ENCODE data around the gene SORCS1. TPM values are rescaled to one million over a fixed set of nuclear protein-coding genes. Genes with fewer than 3 reads are reported as not detected.

Gene SORCS1
- total RNA-seq, 2 experiments from 2014 or later: not detected

DNA sequence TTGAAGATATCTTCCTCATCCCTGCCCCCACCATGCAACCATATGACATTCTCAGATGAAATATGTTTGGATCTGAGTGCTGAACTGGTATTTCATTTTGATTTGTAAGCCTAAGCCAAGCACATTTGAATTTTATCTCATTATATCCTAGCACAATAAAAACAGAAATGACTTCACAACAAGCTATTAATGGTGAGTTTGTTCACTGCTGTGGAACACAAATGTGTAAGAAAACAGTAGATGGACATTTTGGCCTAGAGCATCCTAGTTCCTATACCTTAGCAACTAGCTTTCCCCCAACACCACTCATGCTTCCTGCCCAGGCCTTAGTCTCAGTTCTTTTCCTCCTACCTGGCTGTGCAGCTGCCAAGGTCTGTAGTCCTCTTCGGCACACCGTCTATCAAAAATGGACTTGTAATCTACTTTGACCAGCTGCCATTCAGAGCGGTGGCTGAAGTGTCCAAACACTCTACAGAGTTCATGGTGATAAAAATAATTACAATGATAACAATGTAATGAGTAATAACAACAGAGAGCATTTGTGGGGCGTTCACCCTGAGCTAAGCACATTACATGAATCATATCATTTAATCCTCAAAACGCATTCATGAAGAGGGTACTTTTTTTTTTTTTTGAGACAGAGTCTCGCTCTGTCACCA, 491.9 kb downstream of the SORCS1 start:
- intact Hi-C loops (cut with micrococcal nuclease): no loop called here
- H3K36me3 Mint-ChIP-seq (ENCODE audit: low read depth): no peaks in the 10 kb centered on the region
- H3K27me3 Mint-ChIP-seq: no peaks in the 10 kb centered on the region
- ChIA-PET POLR2A (no interaction called here), CTCF (no interaction called here)
- no peaks in the 10 kb centered on the region for H3K9me3 Mint-ChIP-seq
- no peak for DNase-seq
- H3K4me3 Mint-ChIP-seq: no peak overlapping the region
- no peaks in the 10 kb centered on the region for H3K4me1 Mint-ChIP-seq (ENCODE audit: low read depth)
- no peak overlapping the region for H3K27ac Mint-ChIP-seq
- TF ChIP-seq, protein P1, sequence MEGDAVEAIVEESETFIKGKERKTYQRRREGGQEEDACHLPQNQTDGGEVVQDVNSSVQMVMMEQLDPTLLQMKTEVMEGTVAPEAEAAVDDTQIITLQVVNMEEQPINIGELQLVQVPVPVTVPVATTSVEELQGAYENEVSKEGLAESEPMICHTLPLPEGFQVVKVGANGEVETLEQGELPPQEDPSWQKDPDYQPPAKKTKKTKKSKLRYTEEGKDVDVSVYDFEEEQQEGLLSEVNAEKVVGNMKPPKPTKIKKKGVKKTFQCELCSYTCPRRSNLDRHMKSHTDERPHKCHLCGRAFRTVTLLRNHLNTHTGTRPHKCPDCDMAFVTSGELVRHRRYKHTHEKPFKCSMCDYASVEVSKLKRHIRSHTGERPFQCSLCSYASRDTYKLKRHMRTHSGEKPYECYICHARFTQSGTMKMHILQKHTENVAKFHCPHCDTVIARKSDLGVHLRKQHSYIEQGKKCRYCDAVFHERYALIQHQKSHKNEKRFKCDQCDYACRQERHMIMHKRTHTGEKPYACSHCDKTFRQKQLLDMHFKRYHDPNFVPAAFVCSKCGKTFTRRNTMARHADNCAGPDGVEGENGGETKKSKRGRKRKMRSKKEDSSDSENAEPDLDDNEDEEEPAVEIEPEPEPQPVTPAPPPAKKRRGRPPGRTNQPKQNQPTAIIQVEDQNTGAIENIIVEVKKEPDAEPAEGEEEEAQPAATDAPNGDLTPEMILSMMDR (IDR thresholded peaks at IDR 0.05): no peak
- ATAC-seq: no peak

- Mint-ChIP-seq H3K36me3 (ENCODE audit: low read depth) (no peaks in the 10 kb centered on the region), H3K27ac (no peak overlapping the region), H3K9me3 (no peaks in the 10 kb centered on the region), H3K4me1 (ENCODE audit: low read depth) (no peaks in the 10 kb centered on the region), H3K27me3 (no peaks in the 10 kb centered on the region), H3K4me3 (no peak overlapping the region)
- TF ChIP-seq, protein P1 (IDR thresholded peaks at IDR 0.05): no peak
- intact Hi-C loops (cut with micrococcal nuclease): no loop called here
- ChIA-PET POLR2A (no interaction called here), CTCF (no interaction called here)
- no peak for DNase-seq
- no peak for ATAC-seq
Measured at GRCh38 chr10:106661767-106662140, 502.8 kb downstream of the SORCS1 start.

- intact Hi-C loops (cut with micrococcal nuclease): no loop called here
- no peaks in the 10 kb centered on the region for H3K27me3 Mint-ChIP-seq
- H3K36me3 Mint-ChIP-seq (ENCODE audit: low read depth): no peaks in the 10 kb centered on the region
- no peak for DNase-seq
- ChIA-PET CTCF (no interaction called here), POLR2A (no interaction called here)
- TF ChIP-seq, protein P1 (IDR thresholded peaks at IDR 0.05): no peak
- no peak overlapping the region for H3K27ac Mint-ChIP-seq
- H3K4me1 Mint-ChIP-seq (ENCODE audit: low read depth): no peaks in the 10 kb centered on the region
- H3K4me3 Mint-ChIP-seq: no peak overlapping the region
- no peaks in the 10 kb centered on the region for H3K9me3 Mint-ChIP-seq
- no peak for ATAC-seq
Measured at GRCh38 chr10:106661133-106661766, 503.3 kb downstream of the SORCS1 start.

- no peaks in the 10 kb centered on the region for H3K4me1 Mint-ChIP-seq (ENCODE audit: low read depth)
- ChIA-PET POLR2A (no interaction called here), CTCF (no interaction called here)
- H3K9me3 Mint-ChIP-seq: peaks cover 3% of the 10 kb centered on the region
- TF ChIP-seq, protein P1 (IDR thresholded peaks at IDR 0.05): no peak
- H3K36me3 Mint-ChIP-seq (ENCODE audit: low read depth): no peaks in the 10 kb centered on the region
- intact Hi-C loops (cut with micrococcal nuclease): no loop called here
- no peak for ATAC-seq
- no peak for DNase-seq
- no peak overlapping the region for H3K27ac Mint-ChIP-seq
- no peaks in the 10 kb centered on the region for H3K27me3 Mint-ChIP-seq
- H3K4me3 Mint-ChIP-seq: no peak overlapping the region
Measured at GRCh38 chr10:106660550-106660949, 504.0 kb downstream of the SORCS1 start.

DNA sequence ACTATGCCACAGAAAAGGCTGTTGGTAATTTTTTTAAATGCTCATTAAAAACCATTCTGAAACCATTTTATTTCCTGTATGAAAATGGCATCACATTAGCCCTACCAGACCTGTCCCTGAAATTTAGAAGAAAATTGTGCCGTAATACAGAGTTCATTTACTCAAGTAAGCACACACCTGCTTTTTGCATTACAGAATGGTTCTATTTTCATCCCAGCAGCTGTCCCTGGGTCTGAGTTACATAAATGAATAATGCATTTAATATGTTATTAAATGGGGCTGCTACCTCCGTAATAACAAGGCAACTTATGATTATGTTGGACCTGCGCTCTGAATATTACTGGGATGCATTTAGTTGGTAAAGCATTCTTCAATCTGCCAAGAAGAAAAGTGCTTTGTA, 508.9 kb downstream of the SORCS1 start:
- Mint-ChIP-seq H3K27ac (no peak overlapping the region), H3K27me3 (no peaks in the 10 kb centered on the region), H3K4me1 (ENCODE audit: low read depth) (no peaks in the 10 kb centered on the region), H3K36me3 (ENCODE audit: low read depth) (no peaks in the 10 kb centered on the region), H3K9me3 (peaks cover 3% of the 10 kb centered on the region), H3K4me3 (no peak overlapping the region)
- no peak for ATAC-seq
- TF ChIP-seq, protein P1 (IDR thresholded peaks at IDR 0.05): no peak
- DNase-seq: no peak
- intact Hi-C loops (cut with micrococcal nuclease): no loop called here
- POLR2A ChIA-PET: no interaction called here
- CTCF ChIA-PET: no interaction called here

Data from activated CD8-positive, alpha-beta T cell treated with anti-CD3 and anti-CD28 coated beads for 36 hours (primary cell).